CD8-positive, alpha-beta memory T cell (primary cell): Measurements from ENCODE around the gene CPNE5. TPM values are rescaled to one million over a fixed set of nuclear protein-coding genes. Genes with fewer than 3 reads are reported as not detected.
"Not testable (repeated sequence)": the region's sequence is repeated elsewhere in the genome, so short reads cannot be mapped to it uniquely, and the experiment has no call there.

Source experiments
- CTCF ChIA-PET: fragments of 350-600 bp; sonication (Branson Sonifier 250); formaldehyde crosslinking; loops from one replicate; lab custom pipeline; 2021; ENCODE audit warnings: antibody characterized with exemption; lab: Charles Lee
- POLR2A ChIA-PET: fragments of 350-600 bp; sonication (Branson Sonifier 250); formaldehyde crosslinking; loops from one replicate; lab custom pipeline; 2021; ENCODE audit warnings: antibody characterized with exemption; lab: Charles Lee
- DNase-seq, 5 donors: peaks; one replicate each; pipeline versions ENCODE4 v3.0.0 to v3.0.0-alpha.2; 2020 to 2022; ENCODE audit warnings: mixed read lengths in 1 of 5
- H3K27ac ChIP-seq: one replicate; pipeline ENCODE4 v1.7.0; 2013; ENCODE audit warnings: low read depth, mild to moderate bottlenecking, low read length, moderate library complexity
- H3K27me3 ChIP-seq: 2 replicates; pipeline ENCODE4 v1.7.0; 2013; ENCODE audit warnings: low read length, mild to moderate bottlenecking; ENCODE audit not compliant: insufficient read depth, poor library complexity, severe bottlenecking
- H3K36me3 ChIP-seq: 2 replicates; pipeline ENCODE4 v1.7.0; 2013; ENCODE audit warnings: mild to moderate bottlenecking, low read length, moderate library complexity; ENCODE audit not compliant: insufficient read depth
- H3K4me1 ChIP-seq: 2 replicates; pipeline ENCODE4 v1.7.0; 2013; ENCODE audit warnings: mild to moderate bottlenecking, low read length, moderate library complexity; ENCODE audit not compliant: insufficient read depth
- H3K4me3 ChIP-seq: 2 replicates; pipeline ENCODE4 v1.7.0; 2013; ENCODE audit warnings: mild to moderate bottlenecking, low read length
- H3K9me3 ChIP-seq: 2 replicates; pipeline ENCODE4 v1.7.0; 2013; ENCODE audit warnings: mild to moderate bottlenecking, low read length
- H3K27ac Mint-ChIP-seq, 8 donors: one replicate each; pipeline ENCODE4 v1.8.0; 2020 to 2021; ENCODE audit warnings: mixed read lengths in 8 of 8, mild to moderate bottlenecking in 6 of 8, inconsistent platforms in 3 of 8, moderate library complexity in 3 of 8
- H3K27me3 Mint-ChIP-seq, 2 donors: one replicate each; pipeline ENCODE4 v1.8.0; 2020 to 2021; ENCODE audit warnings: mixed read lengths in 2 of 2, mild to moderate bottlenecking in 1 of 2, moderate library complexity in 1 of 2
- H3K36me3 Mint-ChIP-seq, 3 donors: one replicate each; pipeline ENCODE4 v1.8.0; 2020 to 2021; ENCODE audit warnings: mixed read lengths in 3 of 3, inconsistent platforms in 1 of 3, mild to moderate bottlenecking in 1 of 3
- H3K4me1 Mint-ChIP-seq, 3 donors: one replicate each; pipeline ENCODE4 v1.8.0; 2020 to 2021; ENCODE audit warnings: mixed read lengths in 3 of 3, inconsistent platforms in 1 of 3, mild to moderate bottlenecking in 1 of 3
- H3K4me3 Mint-ChIP-seq, 7 donors: one replicate each; pipeline ENCODE4 v1.8.0; 2020 to 2021; ENCODE audit warnings: mixed read lengths in 7 of 7, mild to moderate bottlenecking in 6 of 7, moderate library complexity in 4 of 7, inconsistent platforms in 2 of 7
- H3K9me3 Mint-ChIP-seq, 5 donors: one replicate each; pipeline ENCODE4 v1.8.0; 2020 to 2022; ENCODE audit warnings: mixed read lengths in 5 of 5, mild to moderate bottlenecking in 3 of 5, moderate library complexity in 2 of 5, inconsistent platforms in 1 of 5
- polyA plus RNA-seq: library from polyadenylated mRNA; unstranded; fragments of 300-500 nt; fragmentation: Illumina TruSeq; gene quantifications from one replicate; pipeline ENCODE4 v1.2.3, GENCODE V29; 2021
- total RNA-seq, 2 experiments: library from RNA; stranded (reverse); gene quantifications; one replicate each; pipeline ENCODE4 v1.2.3, GENCODE V29; 2021

Gene CPNE5
- total and polyA plus RNA-seq, 3 experiments from 2014 or later = 0.29 to 0.59 (median 0.44) TPM

DNA sequence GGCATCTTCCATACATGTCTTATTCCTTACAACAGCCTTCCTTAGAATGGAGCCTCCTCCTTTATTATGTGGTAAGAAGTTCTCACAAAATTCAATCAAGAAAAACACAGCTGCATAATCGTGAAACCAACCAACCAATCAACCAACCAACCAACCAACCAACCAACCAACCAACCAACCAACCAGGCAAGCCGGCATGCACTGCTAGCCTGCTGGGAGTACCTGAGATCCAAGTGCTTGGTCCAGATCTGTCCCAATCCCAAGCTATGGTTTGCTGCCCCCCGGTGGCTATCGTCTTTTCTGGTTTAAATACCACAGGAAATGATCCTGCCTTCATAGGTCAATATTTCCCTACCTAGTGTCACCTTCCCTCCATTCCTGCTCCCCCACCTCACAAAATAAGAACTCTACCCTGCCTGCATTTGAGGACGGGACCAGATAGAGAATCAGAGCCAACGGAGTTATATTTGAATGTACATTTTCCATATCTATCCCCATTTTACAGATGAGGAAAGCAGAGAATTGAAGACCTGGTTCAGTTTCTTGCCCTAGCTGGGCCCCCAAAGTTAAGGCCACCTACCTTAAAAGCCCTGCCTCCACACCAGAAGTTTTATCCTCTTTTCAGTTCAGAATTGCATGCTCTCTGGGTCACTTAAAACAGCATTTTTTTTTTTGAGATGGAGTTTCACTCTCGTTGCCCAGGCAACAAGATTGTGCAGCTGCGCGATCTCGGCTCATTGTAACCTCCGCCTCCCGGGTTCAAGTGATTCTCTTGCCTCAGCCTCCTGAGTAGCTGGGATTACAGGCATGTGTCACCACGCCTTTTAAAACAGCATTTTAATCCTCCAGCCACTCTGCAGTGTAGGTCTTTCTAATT lies 114.5 kb downstream of the CPNE5 start:
- H3K9me3 ChIP-seq = no peaks in the 10 kb centered on the region
- Mint-ChIP-seq H3K27me3 (no peaks in the 10 kb centered on the region), H3K4me1 (peaks cover 12 to 15% (median 15%) of the 10 kb centered on the region in 3 donors), H3K27ac (peak overlapping the region in 1 of 8 donors; percentile 67), H3K36me3 (no peaks in the 10 kb centered on the region), H3K4me3 (no peak overlapping the region), H3K9me3 (no peaks in the 10 kb centered on the region)
- DNase-seq = peak in 1 of 5 donors; percentile 16
- ChIA-PET CTCF (interaction anchor here (0.8 to 1.1 kb wide), 2 partner anchors 28 to 110 kb away, joined by 3 read pairs; no protein-coding TSS in a partner anchor), POLR2A (no interaction called here)
- H3K4me3 ChIP-seq = no peak overlapping the region
- no peaks in the 10 kb centered on the region for H3K27me3 ChIP-seq
- no peak overlapping the region for H3K27ac ChIP-seq
- no peaks in the 10 kb centered on the region for H3K4me1 ChIP-seq
- no peaks in the 10 kb centered on the region for H3K36me3 ChIP-seq

DNA sequence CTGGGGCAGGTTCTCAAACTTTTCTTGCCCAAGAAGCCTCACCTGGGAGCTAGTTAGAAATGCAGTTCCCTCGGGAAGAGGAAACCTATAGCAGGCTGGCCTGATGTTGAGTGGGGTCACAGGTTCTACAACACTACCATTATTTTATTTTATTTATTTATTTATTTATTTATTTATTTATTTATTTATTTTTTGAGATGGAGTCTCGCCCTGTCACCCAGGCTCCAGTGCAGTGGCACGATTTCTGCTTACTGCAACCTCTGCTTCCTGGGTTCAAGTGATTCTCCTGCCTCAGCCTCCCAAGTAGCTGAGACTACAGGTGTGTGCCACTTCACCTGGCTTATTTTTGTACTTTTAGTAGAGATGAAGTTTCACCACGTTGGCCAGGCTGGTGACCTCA lies 115.3 kb downstream of the CPNE5 start:
- H3K4me3 Mint-ChIP-seq, H3K36me3 ChIP-seq, POLR2A ChIA-PET, H3K36me3 Mint-ChIP-seq, H3K9me3 ChIP-seq, DNase-seq, H3K4me3 ChIP-seq, H3K27me3 ChIP-seq, H3K4me1 ChIP-seq, H3K27me3 Mint-ChIP-seq, H3K27ac ChIP-seq, H3K27ac Mint-ChIP-seq, H3K9me3 Mint-ChIP-seq: not testable (repeated sequence)
- CTCF ChIA-PET = interaction anchor here (0.8 to 1.1 kb wide), 2 partner anchors 29 to 109 kb away, joined by 3 read pairs; no protein-coding TSS in a partner anchor
- H3K4me1 Mint-ChIP-seq = peaks cover 12 to 15% (median 13%) of the 10 kb centered on the region in 3 donors

- Histone ChIP-seq H3K27ac (no peak overlapping the region), H3K9me3 (no peaks in the 10 kb centered on the region), H3K4me1 (no peaks in the 10 kb centered on the region), H3K4me3 (no peak overlapping the region), H3K27me3 (no peaks in the 10 kb centered on the region), H3K36me3 (no peaks in the 10 kb centered on the region)
- no peaks in the 10 kb centered on the region for H3K36me3 Mint-ChIP-seq
- no peak overlapping the region for H3K4me3 Mint-ChIP-seq
- no peaks in the 10 kb centered on the region for H3K27me3 Mint-ChIP-seq
- CTCF ChIA-PET = no interaction called here
- no peak overlapping the region for H3K27ac Mint-ChIP-seq
- no peaks in the 10 kb centered on the region for H3K9me3 Mint-ChIP-seq
- DNase-seq = no peak
- POLR2A ChIA-PET = no interaction called here
- peaks cover 5 to 11% (median 7%) of the 10 kb centered on the region in 3 donors for H3K4me1 Mint-ChIP-seq
These were observed 116.4 kb downstream of the CPNE5 start for GRCh38 chr6:36722879-36723278.

DNA sequence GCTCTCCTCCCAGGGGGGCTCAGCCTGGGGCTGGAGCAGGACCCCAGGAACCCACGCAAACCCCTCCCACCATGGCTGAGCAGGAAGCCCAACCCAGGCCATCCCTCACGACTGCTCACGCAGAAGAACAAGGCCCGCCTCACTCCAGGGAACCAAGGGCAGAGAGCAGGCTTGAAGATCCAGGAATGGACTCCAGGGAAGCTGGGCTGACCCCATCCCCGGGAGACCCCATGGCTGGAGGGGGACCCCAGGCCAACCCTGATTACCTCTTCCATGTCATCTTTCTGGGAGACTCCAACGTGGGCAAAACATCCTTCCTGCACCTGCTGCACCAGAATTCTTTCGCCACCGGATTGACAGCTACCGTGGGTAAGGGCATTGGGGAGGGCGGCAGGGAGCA lies 116.9 kb downstream of the CPNE5 start:
- Mint-ChIP-seq H3K27ac (no peak overlapping the region), H3K27me3 (no peaks in the 10 kb centered on the region), H3K9me3 (no peaks in the 10 kb centered on the region), H3K36me3 (no peaks in the 10 kb centered on the region), H3K4me3 (no peak overlapping the region), H3K4me1 (peaks cover under 1 to 6% (median 3%) of the 10 kb centered on the region in 3 donors)
- DNase-seq = no peak
- H3K27me3 ChIP-seq = no peaks in the 10 kb centered on the region
- no peak overlapping the region for H3K4me3 ChIP-seq
- POLR2A ChIA-PET = no interaction called here
- no peaks in the 10 kb centered on the region for H3K9me3 ChIP-seq
- H3K27ac ChIP-seq = no peak overlapping the region
- CTCF ChIA-PET = no interaction called here
- no peaks in the 10 kb centered on the region for H3K36me3 ChIP-seq
- H3K4me1 ChIP-seq = no peaks in the 10 kb centered on the region

GRCh38 chr6:36721369-36722140 lies 117.7 kb downstream of the CPNE5 start:
- no peaks in the 10 kb centered on the region for H3K36me3 Mint-ChIP-seq
- CTCF ChIA-PET = no interaction called here

GRCh38 chr6:36720251-36721141 lies 118.7 kb downstream of the CPNE5 start:
- ChIA-PET POLR2A (no interaction called here), CTCF (no interaction called here)
- Histone ChIP-seq H3K36me3 (no peaks in the 10 kb centered on the region), H3K27ac (no peak overlapping the region), H3K27me3 (no peaks in the 10 kb centered on the region), H3K4me3 (no peak overlapping the region), H3K9me3 (no peaks in the 10 kb centered on the region), H3K4me1 (no peaks in the 10 kb centered on the region)
- H3K36me3 Mint-ChIP-seq = no peaks in the 10 kb centered on the region
- H3K4me3 Mint-ChIP-seq = no peak overlapping the region
- peak overlapping the region in 2 of 8 donors; percentile 39 to 70 for H3K27ac Mint-ChIP-seq
- H3K9me3 Mint-ChIP-seq = no peaks in the 10 kb centered on the region
- H3K4me1 Mint-ChIP-seq = no peaks in the 10 kb centered on the region
- no peak for DNase-seq
- peaks cover 0 to 4% of the 10 kb centered on the region in 2 donors for H3K27me3 Mint-ChIP-seq

More at GRCh38 chr6:36721369-36722140, 117.7 kb downstream of the CPNE5 start:
- no peak overlapping the region for H3K27ac Mint-ChIP-seq
- Histone ChIP-seq H3K9me3 (no peaks in the 10 kb centered on the region), H3K36me3 (no peaks in the 10 kb centered on the region), H3K4me1 (no peaks in the 10 kb centered on the region), H3K4me3 (no peak overlapping the region), H3K27ac (no peak overlapping the region), H3K27me3 (no peaks in the 10 kb centered on the region)
- peaks cover 0 to 4% of the 10 kb centered on the region in 2 donors for H3K27me3 Mint-ChIP-seq
- H3K9me3 Mint-ChIP-seq = no peaks in the 10 kb centered on the region
- H3K4me1 Mint-ChIP-seq = no peaks in the 10 kb centered on the region
- POLR2A ChIA-PET = no interaction called here
- H3K4me3 Mint-ChIP-seq = no peak overlapping the region
- DNase-seq = no peak

- Histone ChIP-seq H3K36me3 (no peaks in the 10 kb centered on the region), H3K9me3 (no peaks in the 10 kb centered on the region), H3K27me3 (no peaks in the 10 kb centered on the region), H3K4me1 (no peaks in the 10 kb centered on the region), H3K27ac (no peak overlapping the region), H3K4me3 (no peak overlapping the region)
- no peaks in the 10 kb centered on the region for H3K9me3 Mint-ChIP-seq
- CTCF ChIA-PET = no interaction called here
- peaks cover 0 to 4% of the 10 kb centered on the region in 2 donors for H3K27me3 Mint-ChIP-seq
- DNase-seq = no peak
- POLR2A ChIA-PET = no interaction called here
- no peaks in the 10 kb centered on the region for H3K36me3 Mint-ChIP-seq
- no peak overlapping the region for H3K4me3 Mint-ChIP-seq
- no peaks in the 10 kb centered on the region for H3K4me1 Mint-ChIP-seq
- no peak overlapping the region for H3K27ac Mint-ChIP-seq
These were observed 120.1 kb downstream of the CPNE5 start for GRCh38 chr6:36719126-36719525.
